ENCODE measurements around the gene RAB11FIP4.

The RAB11FIP4 gene

DNA sequence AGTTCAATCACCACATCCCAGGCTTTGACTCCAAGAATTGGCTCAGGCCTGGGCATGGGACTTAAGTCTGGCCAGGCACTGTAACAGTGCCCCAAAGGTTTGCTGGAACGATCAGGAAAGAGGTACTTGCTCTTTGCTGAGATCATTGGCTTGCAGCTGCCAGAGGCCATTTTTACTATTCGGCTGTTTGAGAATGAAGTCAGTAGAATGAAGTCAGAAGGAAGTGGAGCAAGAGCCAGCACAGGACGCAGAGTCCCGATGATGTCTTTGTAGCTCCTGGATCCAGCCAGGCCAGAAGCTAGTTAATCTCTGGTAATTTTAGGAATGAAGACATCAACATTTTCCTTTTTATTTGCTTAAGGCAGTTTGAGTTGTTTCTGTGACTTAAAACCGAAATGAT is 195.5 kb downstream of the RAB11FIP4 start:
- H3K9me3 ChIP-seq (ENCODE audit: severe bottlenecking) = no peaks in the 10 kb centered on the region
- no peaks in the 10 kb centered on the region for H3K36me3 ChIP-seq (ENCODE audit: low read depth)
- no peak for TF ChIP-seq CTCF (IDR thresholded peaks at IDR 0.05; ENCODE audit: poor library complexity, severe bottlenecking)
- no peak overlapping the region for H3K27ac ChIP-seq (ENCODE audit: poor library complexity, severe bottlenecking)
- DNase-seq (ENCODE audit: low spot score) = no peak
- peaks cover 8% of the 10 kb centered on the region for H3K4me1 ChIP-seq (ENCODE audit: insufficient read depth, poor library complexity, severe bottlenecking)
- no peak for ATAC-seq (ENCODE audit: low read depth)
- H3K27me3 ChIP-seq (ENCODE audit: insufficient read depth, poor library complexity, severe bottlenecking) = no peaks in the 10 kb centered on the region
- no peak overlapping the region for H3K4me3 ChIP-seq (ENCODE audit: severe bottlenecking)

DNA sequence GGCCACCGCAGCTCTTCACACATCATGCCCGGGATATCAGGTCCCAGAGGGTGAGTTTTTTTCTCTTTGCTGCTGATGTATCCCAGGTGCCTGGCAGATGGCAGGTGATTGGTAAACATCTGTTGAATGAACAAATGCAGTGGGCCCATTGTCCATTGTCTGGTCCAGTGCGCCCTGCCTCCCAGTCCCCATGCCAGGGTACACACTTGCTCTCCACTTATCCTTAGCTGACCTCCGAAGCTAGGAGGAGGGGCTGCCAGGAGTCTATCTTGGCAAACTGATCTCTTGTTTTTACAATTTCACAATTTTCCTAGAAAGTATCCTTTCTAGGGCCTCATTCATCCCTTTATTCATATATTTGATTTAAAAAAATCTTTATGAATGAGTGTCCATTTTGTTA is 196.0 kb downstream of the RAB11FIP4 start:
- Histone ChIP-seq H3K27ac (ENCODE audit: poor library complexity, severe bottlenecking) (no peak overlapping the region), H3K4me3 (ENCODE audit: severe bottlenecking) (no peak overlapping the region), H3K36me3 (ENCODE audit: low read depth) (no peaks in the 10 kb centered on the region), H3K9me3 (ENCODE audit: severe bottlenecking) (no peaks in the 10 kb centered on the region), H3K27me3 (ENCODE audit: insufficient read depth, poor library complexity, severe bottlenecking) (no peaks in the 10 kb centered on the region), H3K4me1 (ENCODE audit: insufficient read depth, poor library complexity, severe bottlenecking) (peaks cover 8% of the 10 kb centered on the region)
- TF ChIP-seq CTCF (IDR thresholded peaks at IDR 0.05; ENCODE audit: poor library complexity, severe bottlenecking) = no peak
- DNase-seq (ENCODE audit: low spot score) (no peak), ATAC-seq (ENCODE audit: low read depth) (no peak)
